HUES64 (cell line): ENCODE measurements around the gene CST3.
"Not testable (repeated sequence)": the region's sequence is repeated elsewhere in the genome, so short reads cannot be mapped to it uniquely, and the experiment has no call there.

Experiments
- H3K27ac ChIP-seq: 2 replicates; pipeline ENCODE4 v1.7.0; 2013; ENCODE audit warnings: low read depth, low read length, inconsistent platforms
- H3K27me3 ChIP-seq: 2 replicates; pipeline ENCODE4 v1.6.1; 2013; ENCODE audit warnings: mild to moderate bottlenecking, low read length; ENCODE audit not compliant: insufficient read depth
- H3K36me3 ChIP-seq: 2 replicates; pipeline ENCODE4 v1.6.1; 2013; ENCODE audit warnings: mild to moderate bottlenecking, low read length; ENCODE audit not compliant: insufficient read depth
- H3K4me1 ChIP-seq: 2 replicates; pipeline ENCODE4 v1.6.1; 2013; ENCODE audit warnings: mild to moderate bottlenecking, low read length, moderate library complexity; ENCODE audit not compliant: insufficient read depth
- H3K4me3 ChIP-seq: 2 replicates; pipeline ENCODE4 v1.5.1; 2013; ENCODE audit warnings: mild to moderate bottlenecking, low read length, moderate library complexity
- H3K9ac ChIP-seq: 2 replicates; pipeline ENCODE4 v1.6.1; 2013; ENCODE audit warnings: mild to moderate bottlenecking, low read depth, low read length
- H3K9me3 ChIP-seq: 2 replicates; pipeline ENCODE4 v1.6.1; 2013; ENCODE audit warnings: low read depth, low read length; ENCODE audit not compliant: insufficient read depth
- WGBS: fragments of 150-250, 120-280 bp; methylation state at CpG from one replicate; pipeline ENCODE4 v1.1.7; 2013; ENCODE audit warnings: missing lambda C conversion rate; 5-methylcytosine and 5-hydroxymethylcytosine counted together

The CST3 gene

DNA sequence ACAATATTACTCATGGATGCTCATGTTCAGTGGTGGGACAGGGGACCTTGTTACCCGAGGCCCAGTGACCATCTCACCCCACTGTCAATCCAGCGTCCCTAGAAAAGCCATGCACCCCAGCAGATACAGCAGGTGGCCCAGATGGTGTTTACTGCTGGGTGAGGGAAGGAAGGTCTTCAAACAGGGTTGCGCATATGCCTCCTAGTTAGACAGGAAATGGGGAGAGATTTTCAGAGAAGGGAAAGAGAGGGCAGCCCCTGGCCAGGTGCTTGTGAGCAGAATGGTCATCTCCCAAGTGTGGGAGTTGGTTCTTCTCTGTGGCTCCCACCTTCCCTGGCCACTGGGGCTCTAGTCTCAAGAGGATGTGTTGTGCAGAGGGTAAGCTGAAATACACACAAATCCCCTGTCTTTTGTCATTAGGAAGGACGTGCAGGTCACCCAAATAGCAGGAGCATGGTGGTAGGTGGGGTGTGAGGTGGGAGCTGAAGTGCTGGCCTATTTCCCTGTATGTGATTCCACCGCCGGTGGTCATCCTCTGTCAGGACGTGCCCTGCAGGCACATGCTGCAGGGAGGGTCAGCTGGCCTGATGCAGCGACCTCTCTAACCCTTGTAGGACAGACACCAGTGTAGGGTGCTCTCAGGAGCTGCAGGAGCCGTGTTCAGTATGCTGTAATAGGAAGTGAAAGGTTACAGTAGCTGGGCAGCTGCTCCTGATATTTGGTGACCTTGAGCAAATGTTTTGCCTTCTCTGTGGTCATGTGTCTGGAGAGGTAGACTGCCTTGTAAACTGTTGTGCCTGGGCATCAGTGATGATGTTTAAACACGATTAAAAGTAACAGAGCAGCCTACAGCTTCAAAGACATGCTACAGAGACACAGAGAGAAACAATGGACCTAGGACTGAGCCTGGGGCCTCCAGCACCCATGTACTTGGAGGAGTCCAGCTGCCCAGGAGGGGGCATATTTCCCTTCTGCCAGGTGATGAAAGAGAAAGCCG lies 3.2 kb upstream of the CST3 start:
- no peak overlapping the region for H3K27ac ChIP-seq
- H3K4me3 ChIP-seq: no peak overlapping the region
- H3K4me1 ChIP-seq: peaks cover 8% of the 10 kb centered on the region

DNA sequence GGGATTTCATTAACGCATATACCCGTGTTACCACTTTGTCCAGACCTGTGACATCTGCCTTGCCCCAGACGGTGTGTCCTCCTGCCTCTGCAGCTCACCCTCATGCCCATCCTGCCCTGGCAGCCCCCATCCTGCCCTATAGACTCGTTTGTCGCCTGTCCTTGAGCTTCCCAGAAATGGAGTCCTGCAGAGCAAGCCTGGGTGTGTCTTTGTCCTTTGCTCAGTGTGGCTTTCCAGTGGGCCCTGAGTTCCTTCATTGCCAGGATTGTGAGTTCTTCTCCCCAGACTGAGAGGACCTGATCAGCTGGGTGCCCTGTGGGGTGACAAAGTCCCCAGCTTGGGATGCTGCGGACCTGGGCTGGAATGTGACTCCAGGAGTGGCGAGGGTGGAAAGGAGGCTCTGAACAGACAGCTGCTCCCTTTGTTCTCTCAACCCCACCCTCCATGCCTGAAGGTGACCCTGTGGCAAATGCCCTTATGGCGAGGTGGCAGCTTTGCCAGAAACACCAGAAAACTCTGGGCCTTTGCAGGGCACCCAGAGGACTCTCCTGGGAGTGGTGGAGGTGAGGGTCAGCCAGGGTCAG lies 2.4 kb upstream of the CST3 start:
- Histone ChIP-seq H3K4me1 (peaks cover 8% of the 10 kb centered on the region), H3K4me3 (no peak overlapping the region), H3K27me3 (peaks cover 14% of the 10 kb centered on the region), H3K27ac (no peak overlapping the region), H3K9ac (no peak overlapping the region), H3K9me3 (no peaks in the 10 kb centered on the region), H3K36me3 (no peaks in the 10 kb centered on the region)
- WGBS: 88% methylated on average over 8 of the region's 8 CpGs

More for the DNA sequence above, 3.2 kb upstream of the CST3 start:
- H3K9ac ChIP-seq: no peak overlapping the region
- no peaks in the 10 kb centered on the region for H3K36me3 ChIP-seq
- H3K9me3 ChIP-seq: no peaks in the 10 kb centered on the region
- 85% methylated on average over 11 of the region's 11 CpGs for WGBS
- H3K27me3 ChIP-seq: peaks cover 13% of the 10 kb centered on the region

DNA sequence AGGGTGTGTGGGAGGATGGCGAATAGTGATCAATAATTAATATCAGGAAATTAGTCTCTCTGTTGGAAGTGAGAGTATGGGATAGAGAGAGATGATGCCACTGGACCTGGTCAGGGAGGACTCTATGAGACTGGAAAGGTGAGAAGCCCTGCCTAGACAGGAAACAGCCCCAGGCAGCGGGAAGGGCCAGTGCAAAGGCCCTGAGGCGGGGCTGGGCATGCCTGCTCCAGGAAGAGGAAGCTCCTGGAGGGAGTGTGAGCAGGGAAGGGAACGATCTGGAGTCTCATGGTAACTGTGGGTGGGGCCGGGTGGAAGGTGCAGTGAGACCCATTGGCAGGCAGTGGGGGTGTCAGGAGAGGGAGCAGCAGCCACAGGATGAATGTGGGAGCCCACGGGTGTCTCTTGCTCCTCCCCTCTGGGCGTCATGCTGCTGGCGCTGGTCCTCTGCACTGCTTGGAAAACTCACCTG lies 1.8 kb upstream of the CST3 start:
- Histone ChIP-seq H3K9ac (no peak overlapping the region), H3K4me3 (no peak overlapping the region), H3K9me3 (no peaks in the 10 kb centered on the region), H3K4me1 (peaks cover 8% of the 10 kb centered on the region), H3K27ac (no peak overlapping the region), H3K27me3 (peaks cover 14% of the 10 kb centered on the region), H3K36me3 (no peaks in the 10 kb centered on the region)
- WGBS: 84% methylated on average over 8 of the region's 8 CpGs

- H3K4me3 ChIP-seq: no peak overlapping the region
- H3K9ac ChIP-seq: no peak overlapping the region
- no peaks in the 10 kb centered on the region for H3K36me3 ChIP-seq
- H3K27ac ChIP-seq: no peak overlapping the region
- H3K9me3 ChIP-seq: no peaks in the 10 kb centered on the region
- peaks cover 14% of the 10 kb centered on the region for H3K27me3 ChIP-seq
- 56% methylated on average over 9 of the region's 9 CpGs for WGBS
- peaks cover 8% of the 10 kb centered on the region for H3K4me1 ChIP-seq
Measured at GRCh38 chr20:23638309-23638708, 554 bp upstream of the CST3 start.

DNA sequence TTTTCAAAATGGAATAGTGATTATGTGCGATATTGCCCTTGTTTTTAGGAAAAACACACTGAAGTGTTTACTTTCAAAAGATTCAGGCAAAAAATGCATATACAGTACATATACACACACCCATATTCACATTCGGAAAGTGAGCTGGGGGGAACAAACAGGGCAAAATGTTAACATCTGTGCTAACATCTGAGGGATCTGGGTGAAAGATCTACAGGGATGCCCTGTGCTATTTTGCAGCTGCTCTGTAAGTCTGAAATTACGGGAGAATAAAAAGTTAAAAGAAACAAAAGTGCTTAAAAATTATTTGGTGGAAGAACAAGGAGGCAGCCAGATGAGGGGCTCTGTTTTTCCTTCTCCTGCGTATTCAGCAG lies 860 bp downstream of the CST3 start:
- 44% methylated on average over 4 of the region's 4 CpGs for WGBS
- no peak overlapping the region for H3K27ac ChIP-seq

GRCh38 chr20:23636182-23636907 lies 1.4 kb downstream of the CST3 start:
- H3K9me3 ChIP-seq: no peaks in the 10 kb centered on the region
- H3K4me1 ChIP-seq: peaks cover 8% of the 10 kb centered on the region
- WGBS: 81% methylated on average over 19 of the region's 19 CpGs
- H3K27me3 ChIP-seq: peaks cover 14% of the 10 kb centered on the region
- H3K4me3 ChIP-seq: peak overlapping the region; percentile 83
- 0 out of 2 replicates have a peak, but pooled peaks cover 3% of the 10 kb centered on the region for H3K36me3 ChIP-seq
- no peak overlapping the region for H3K9ac ChIP-seq
- no peak overlapping the region for H3K27ac ChIP-seq

More for the DNA sequence above, 860 bp downstream of the CST3 start:
- no peaks in the 10 kb centered on the region for H3K9me3 ChIP-seq
- H3K4me1 ChIP-seq: peaks cover 8% of the 10 kb centered on the region
- H3K36me3 ChIP-seq: 0 out of 2 replicates have a peak, but pooled peaks cover 3% of the 10 kb centered on the region
- H3K4me3 ChIP-seq: peak overlapping the region; percentile 83
- peak overlapping the region; percentile 78; the same call in 1 of the 2 replicates for H3K9ac ChIP-seq
- peaks cover 14% of the 10 kb centered on the region for H3K27me3 ChIP-seq

DNA sequence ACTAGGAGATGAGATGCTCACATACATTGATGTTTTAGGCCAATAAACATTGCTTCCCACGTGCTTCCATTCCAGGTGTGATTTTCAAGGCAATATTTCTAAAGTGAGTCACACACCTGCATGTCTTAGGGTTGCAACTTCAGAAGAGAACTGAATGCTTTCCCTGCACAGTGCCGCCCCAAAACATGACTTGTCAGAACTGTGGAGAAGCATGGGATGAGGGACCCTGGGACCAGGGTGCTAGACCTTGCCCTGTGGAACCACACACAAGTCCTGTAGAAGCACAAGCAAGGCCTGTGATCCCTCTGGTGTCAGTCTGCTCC lies 2.0 kb downstream of the CST3 start:
- not testable (repeated sequence) for H3K4me3 ChIP-seq, H3K27ac ChIP-seq, H3K36me3 ChIP-seq, H3K9me3 ChIP-seq, H3K9ac ChIP-seq, H3K4me1 ChIP-seq
- peaks cover 14% of the 10 kb centered on the region for H3K27me3 ChIP-seq
- WGBS: 90% methylated on average over 1 of the region's 2 CpGs

DNA sequence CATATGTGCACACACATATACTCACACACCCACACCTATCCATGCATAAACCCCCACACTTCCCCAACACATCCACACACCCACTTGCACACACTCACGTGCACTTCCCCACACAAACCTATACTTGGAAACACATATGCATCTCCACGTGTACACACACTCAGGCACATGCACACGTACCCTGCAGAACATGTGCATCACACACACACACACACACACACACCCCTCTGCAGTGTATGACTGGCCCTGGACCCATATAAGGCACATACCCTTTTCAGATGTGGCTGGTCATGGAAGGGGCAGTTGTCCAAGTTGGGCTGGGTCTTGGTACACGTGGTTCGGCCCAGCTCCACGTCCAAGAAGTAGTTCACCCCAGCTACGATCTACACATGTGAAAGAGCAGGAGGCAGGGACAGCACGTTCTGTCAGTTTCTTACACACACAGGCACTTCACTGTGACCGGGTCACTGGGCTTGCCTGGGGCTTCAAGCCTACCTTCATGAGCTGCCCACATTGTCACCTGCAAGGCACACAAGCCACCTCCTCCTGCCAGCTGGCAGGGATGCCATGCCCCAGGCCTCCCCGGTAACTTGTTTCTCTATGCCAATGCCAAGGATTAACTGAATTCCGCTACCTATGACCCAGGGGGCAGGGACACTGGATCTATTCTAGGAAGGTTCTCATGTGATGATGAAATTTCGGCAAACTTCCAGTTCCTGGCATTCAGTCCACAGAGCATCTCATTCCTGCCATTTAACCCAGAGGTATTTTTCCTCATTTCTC lies 2.6 kb downstream of the CST3 start:
- 84% methylated on average over 12 of the region's 12 CpGs for WGBS
- peaks cover 5% of the 10 kb centered on the region for H3K4me1 ChIP-seq
- H3K27me3 ChIP-seq: peaks cover 14% of the 10 kb centered on the region
- H3K9ac ChIP-seq: no peak overlapping the region
- no peak overlapping the region for H3K27ac ChIP-seq
- 0 out of 2 replicates have a peak, but pooled peaks cover 3% of the 10 kb centered on the region for H3K36me3 ChIP-seq
- no peaks in the 10 kb centered on the region for H3K9me3 ChIP-seq
- no peak overlapping the region for H3K4me3 ChIP-seq

- Histone ChIP-seq H3K27ac (no peak overlapping the region), H3K27me3 (peaks cover 14% of the 10 kb centered on the region), H3K9me3 (no peaks in the 10 kb centered on the region), H3K36me3 (0 out of 2 replicates have a peak, but pooled peaks cover 3% of the 10 kb centered on the region), H3K4me3 (no peak overlapping the region), H3K9ac (no peak overlapping the region), H3K4me1 (peaks cover 11% of the 10 kb centered on the region)
- WGBS: 92% methylated on average over 8 of the region's 8 CpGs
Measured at GRCh38 chr20:23634044-23634801, 3.5 kb downstream of the CST3 start.
